ENCODE measurements around the gene FOXO3B.
"Not testable (repeated sequence)": the region's sequence is repeated elsewhere in the genome, so short reads cannot be mapped to it uniquely, and the experiment has no call there.

The FOXO3B gene

DNA sequence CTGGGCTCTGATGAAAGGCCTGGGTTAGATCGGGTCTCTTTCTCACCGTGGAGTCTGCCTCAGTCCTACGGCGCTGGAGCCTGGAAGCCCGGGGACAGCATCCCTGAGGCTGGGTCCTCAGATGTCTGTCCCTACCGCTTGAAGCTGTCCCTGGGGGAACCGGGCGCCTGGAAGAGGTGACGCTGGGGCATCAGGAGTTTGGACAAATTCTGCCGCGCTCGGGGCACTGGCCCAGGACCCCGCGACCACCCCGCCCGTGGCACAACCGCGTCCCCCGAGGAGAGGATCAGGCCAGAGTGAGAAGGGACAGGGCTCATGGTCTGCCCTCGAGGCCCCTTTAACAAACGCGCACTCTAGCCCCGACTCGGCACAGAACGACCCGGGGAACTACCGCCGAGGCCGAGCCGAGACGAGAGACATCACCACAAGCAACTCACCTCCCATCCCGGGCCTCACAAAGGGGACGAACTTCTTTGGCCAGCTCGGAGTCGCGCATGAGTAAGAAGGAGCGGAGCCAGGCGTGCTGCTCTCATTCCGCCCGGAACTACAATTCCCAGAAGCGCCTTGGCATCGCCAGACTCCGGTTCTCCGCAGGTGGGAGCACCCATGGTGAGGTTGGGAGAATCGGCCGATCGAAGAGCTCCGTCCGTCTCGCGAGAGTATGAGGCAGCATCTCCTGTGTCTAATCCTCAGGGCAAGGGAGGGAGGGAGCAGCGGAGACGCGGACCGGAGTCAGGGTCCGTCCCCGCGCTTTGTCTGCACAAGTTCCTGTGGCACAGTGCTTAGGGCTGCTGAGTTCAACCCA lies at the start of gene FOXO3B:
FOXO3B (minus strand) TSS at position 548 of the 805 bp plus-strand sequence. CDS start 663 bp downstream, outside the sequence.
- DNase-seq (ENCODE audit: low spot score) = not testable (repeated sequence)

DNA sequence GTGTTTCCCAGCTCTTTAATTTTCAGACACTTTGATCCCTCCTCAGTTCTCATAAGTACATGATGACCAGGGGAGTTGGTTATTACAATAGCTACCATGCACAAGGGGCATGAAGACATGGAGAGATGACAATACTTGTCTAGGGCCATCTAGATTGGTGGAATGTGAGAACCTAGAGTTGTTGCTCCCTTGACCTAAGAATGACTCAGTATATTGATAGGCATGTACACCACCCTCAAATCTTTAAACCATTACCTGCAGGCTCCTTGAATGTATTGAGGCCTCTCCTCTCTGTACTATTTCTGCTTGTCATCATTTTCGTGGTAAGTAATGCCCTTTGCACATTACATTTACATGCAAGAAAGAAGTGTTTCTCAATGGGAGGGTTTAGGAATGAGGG lies 41.4 kb upstream of the FOXO3B start:
- not testable (repeated sequence) for DNase-seq (ENCODE audit: low spot score)

GRCh38 chr17:18722612-18723011 lies 40.5 kb upstream of the FOXO3B start:
- DNase-seq (ENCODE audit: low spot score) = not testable (repeated sequence)

- not testable (repeated sequence) for DNase-seq (ENCODE audit: low spot score)
Measured at GRCh38 chr17:18721775-18722547, 39.8 kb upstream of the FOXO3B start.

DNA sequence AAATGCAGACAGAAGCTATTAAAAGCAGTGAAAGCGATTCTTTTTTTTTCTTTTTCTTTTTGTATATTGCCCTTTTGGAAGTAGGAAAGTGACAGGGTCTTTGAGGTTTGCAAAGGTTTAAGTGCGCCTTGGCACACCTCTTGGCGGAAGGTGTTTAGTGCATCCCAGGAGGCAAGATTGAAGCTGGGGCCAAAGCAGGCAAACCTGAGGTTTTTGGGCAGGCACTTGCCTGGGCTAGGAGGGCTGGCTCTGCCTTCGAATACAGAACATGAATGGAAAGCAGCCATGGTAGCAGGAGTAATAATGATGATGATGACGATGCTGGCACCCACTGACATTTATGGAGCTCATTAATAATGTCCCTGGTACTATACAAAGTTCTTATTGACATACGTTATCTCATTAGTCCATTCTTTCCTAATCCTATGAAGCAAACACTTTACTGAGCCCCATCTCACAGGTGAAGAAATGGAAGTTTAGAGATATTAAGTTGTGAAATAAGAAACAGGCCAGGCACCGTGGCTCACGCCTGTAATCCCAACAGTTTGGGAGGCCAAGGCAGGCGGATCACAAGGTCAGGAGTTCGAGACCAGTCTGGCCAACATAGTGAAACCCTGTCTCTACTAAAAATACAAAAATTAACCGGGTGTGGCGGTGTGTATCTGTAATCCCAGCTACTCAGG lies 37.5 kb upstream of the FOXO3B start:
- DNase-seq (ENCODE audit: low spot score) = not testable (repeated sequence)

GRCh38 chr17:18718643-18719427 lies 36.7 kb upstream of the FOXO3B start:
- not testable (repeated sequence) for DNase-seq (ENCODE audit: low spot score)

DNA sequence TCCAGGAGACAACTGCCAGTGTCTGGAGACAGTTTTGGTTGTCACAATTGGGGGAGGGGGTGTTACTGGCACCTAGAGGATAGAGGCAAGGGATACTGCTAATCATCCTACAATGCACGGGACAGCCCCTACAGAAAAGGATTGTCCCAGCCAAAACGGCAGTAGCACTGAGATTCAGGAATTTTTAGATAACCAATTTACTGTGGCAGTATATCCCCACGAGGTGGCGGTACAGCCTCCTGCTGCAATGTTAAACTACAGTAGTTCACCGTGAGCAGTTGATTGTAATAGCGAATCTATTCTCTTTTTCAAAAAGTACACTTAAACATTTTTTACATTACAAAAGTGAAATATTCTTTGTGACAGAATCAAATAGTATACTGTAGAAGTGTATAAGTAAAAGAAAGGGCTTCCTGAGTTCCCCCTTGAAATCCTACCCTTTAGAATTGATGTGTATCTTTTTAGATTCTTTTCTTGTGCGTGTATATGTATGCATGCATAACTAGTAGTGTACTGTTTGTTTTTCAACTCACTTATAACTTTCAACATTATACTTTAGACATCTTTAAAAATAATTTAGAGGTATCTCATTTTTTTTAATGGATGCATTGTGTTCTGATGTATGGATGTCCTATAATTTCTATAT lies 30.4 kb upstream of the FOXO3B start:
- DNase-seq (ENCODE audit: low spot score) = peak; percentile 51

DNA sequence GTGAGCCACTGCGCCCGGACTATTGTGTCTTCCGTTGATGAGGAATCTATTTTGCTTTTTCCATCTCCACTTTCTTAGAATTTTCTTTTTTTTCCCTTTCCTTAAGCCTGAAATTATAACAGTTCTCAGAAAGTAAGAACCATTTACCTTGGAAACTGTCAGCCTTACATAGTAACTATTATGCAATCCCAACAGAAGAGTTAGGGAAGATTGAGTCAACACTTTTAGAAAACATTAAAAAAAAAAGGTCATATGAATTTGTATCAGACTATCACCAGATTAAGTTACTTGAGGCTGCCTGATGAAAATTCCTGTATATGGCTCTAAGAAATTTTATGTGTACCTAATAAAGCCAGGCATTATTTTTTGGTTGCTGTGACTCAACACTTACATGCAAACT lies 26.1 kb upstream of the FOXO3B start:
- DNase-seq (ENCODE audit: low spot score) = not testable (repeated sequence)

DNA sequence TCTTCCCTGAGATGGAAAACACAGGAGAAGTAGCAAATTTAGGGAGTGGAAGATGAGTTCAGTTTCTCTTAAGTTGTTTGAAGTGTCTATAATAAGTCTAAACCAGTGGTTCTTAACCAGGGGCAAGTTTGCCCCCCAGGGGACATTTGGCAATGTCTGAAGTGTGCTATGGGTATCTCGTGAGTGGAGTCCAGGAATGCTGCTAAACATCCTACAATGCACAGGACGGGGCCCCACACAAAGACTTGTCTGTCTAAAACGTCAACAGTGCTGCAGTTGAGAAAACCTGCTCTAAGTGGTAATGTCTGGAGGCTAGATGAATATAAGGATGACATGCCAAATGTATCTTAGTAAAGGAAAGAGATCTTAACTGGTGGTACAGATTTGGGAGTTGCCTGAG lies 23.8 kb upstream of the FOXO3B start:
- DNase-seq (ENCODE audit: low spot score) = not testable (repeated sequence)

DNA sequence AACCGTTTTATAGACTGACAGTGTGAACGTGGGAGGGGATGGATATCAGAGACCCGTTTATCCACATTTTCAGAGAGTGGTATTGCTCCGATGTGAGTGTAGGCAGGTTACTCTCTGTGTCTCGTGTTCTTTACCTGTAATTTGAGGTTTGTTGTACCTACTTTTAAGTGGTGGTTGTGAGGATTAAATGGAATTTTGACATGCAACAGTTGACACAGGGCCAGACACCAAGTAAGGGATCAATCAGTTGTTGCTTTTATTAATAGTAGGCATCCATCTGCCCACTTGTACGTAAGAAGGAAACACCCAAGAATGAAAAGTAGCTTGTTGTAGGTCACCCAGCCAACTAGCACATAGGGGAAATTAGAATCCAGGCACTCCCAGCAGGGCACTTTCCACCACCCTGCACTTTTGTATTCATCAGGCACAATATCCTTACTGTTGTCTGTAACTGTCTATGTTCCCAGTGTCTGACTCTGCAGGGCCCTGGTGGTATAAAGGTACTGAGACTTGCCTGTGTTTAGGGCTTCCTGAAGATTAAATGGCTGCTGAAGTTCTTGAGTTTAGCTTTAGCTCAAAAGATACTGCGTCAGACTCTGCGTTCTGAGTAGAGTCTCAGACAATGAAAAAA lies 16.5 kb upstream of the FOXO3B start:
- DNase-seq (ENCODE audit: low spot score) = not testable (repeated sequence)

DNA sequence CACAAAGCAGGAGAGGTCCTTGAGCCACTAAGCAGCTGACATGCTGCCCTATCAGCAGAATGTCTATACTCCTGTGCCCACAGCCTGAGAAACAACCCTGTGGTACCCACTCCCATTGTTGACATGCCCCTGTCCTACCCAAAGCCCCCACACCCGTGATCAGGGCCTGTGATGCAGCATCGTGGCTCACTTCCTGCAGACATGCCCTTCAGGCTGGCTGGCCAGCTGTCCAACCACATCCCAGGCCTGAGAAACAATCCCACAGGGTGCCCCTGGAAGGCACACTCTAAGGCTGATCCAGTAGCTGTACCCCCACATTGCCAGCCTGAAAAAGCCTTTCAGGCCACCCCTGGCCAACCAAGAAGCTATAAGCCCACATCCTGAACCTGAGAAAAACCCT lies 13.0 kb upstream of the FOXO3B start:
- DNase-seq (ENCODE audit: low spot score) = not testable (repeated sequence)

- DNase-seq (ENCODE audit: low spot score) = not testable (repeated sequence)
Measured at GRCh38 chr17:18682668-18683067, 554 bp upstream of the FOXO3B start.

GRCh38 chr17:18677381-18677780 lies 4.7 kb downstream of the FOXO3B start:
- not testable (repeated sequence) for DNase-seq (ENCODE audit: low spot score)

- DNase-seq (ENCODE audit: low spot score) = not testable (repeated sequence)
Measured at GRCh38 chr17:18676928-18677327, 5.2 kb downstream of the FOXO3B start.

DNA sequence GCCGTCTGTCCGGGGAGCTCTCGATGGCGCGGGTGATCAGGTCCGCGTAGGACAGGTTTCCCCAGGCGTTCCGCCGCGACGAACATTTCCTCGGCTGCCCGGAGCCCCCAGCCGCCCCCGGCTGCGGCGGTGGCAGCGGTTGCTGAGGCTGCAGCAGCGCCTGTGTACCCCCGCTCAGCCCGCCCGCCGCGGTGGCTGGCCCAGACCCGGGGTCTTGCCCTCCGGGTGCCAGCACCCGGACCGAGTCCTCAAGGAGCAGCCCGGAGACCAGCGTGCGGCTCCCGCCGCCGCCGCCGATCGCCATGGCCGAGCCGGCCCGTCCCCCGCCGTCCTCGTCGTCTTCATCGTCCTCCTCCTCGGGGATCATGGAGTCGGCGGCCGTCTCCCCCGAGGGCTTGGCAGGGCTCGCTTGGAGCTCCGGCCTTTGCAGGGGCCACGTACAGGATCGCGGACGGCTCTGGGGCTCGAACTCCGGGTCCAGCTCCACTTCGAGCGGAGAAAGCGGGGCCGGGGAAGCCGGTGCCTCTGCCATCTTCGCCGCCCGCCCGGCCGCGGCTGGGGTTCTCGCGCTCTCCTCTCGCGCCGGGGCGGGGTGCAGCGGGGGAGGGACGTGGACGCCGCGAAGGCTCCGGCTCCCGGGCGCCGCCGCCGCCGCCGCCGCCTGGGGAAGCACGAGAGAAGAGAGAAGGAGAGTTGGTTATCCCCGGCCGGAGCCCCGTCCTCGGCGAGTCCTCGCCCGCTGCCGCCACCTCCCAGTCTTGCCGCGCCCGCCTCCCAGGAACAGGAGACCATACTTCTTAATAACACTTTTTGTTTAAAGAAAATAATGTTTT lies 9.5 kb downstream of the FOXO3B start:
- not testable (repeated sequence) for DNase-seq (ENCODE audit: low spot score)

DNA sequence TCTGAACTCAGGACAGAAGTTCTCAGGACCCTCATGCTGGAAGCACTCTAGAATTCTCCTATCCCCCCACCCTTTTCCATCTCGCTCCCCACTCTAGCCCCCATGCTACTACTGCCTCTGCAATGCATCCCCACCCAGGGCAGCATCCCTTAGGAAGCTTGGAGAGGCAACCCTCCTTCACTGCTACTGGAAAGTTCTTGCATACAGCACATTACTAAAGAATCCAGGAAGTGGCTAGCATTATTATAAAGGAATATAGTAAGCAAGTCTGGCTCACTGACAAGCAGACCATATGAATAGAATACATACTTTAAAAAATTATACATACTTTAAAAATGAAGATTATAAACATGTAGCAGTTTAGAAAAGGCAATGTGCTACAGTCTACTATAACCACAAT lies 13.5 kb downstream of the FOXO3B start:
- not testable (repeated sequence) for DNase-seq (ENCODE audit: low spot score)

DNA sequence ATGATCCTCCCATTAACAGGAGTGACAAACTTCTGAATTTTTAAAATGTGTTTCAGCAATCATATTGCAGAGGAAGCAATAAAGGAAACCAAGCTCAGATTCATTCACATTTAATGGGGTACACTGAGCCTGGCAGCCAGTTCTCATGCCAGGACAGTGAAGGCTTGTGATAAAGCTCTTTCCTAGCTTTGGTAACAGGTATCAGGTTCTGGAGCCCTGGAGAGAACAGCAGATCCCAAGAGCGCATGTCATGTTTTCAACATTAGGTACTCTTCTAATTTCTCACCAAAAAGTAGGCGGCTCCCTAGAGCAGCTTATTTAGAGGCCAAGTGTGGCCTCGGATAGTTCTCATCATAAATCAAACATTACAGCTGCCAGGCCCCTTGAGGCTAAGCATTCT lies 14.6 kb downstream of the FOXO3B start:
- not testable (repeated sequence) for DNase-seq (ENCODE audit: low spot score)

GRCh38 chr17:18666326-18666725 lies 15.8 kb downstream of the FOXO3B start:
- DNase-seq (ENCODE audit: low spot score) = not testable (repeated sequence)

- DNase-seq (ENCODE audit: low spot score) = not testable (repeated sequence)
Measured at GRCh38 chr17:18661924-18662624, 20.0 kb downstream of the FOXO3B start.
